Measurements from ENCODE around the gene KLHL21. TPM values are rescaled to one million over a fixed set of nuclear protein-coding genes. Genes with fewer than 3 reads are reported as not detected.

The KLHL21 gene
- total and polyA plus RNA-seq, 2 of the 4 experiments (the other 2 are of a cell fraction), result 12.0 to 36.7 TPM

GRCh38 chr1:6612641-6613360 is 10.1 kb upstream of the KLHL21 start:
- peak overlapping the region; percentile 90 for H3K23ac ChIP-seq (ENCODE audit: low read depth, low read length)
- intact Hi-C loops (cut with micrococcal nuclease), result loop anchor here (1.0 kb wide), 1 partner anchor 8 kb away; no protein-coding TSS in a partner anchor
- TSS peak; percentile 23 for BruUV-seq (replicated peaks)

More at GRCh38 chr1:6612641-6613360, 10.1 kb upstream of the KLHL21 start:
- Histone ChIP-seq H3K27ac (ENCODE audit: insufficient read depth, low read length) (peak overlapping the region; percentile 82), H3K9me1 (ENCODE audit: insufficient read depth, low read length) (no peaks in the 10 kb centered on the region; the same call in 1 of the 2 replicates), H3K18ac (ENCODE audit: low read depth, low read length) (peak overlapping the region; percentile 84), H4K20me1 (ENCODE audit: insufficient read depth, low read length) (peaks cover 21% of the 10 kb centered on the region), H3K36me3 (ENCODE audit: control insufficient read depth, insufficient read depth, low read length) (peaks cover 4% of the 10 kb centered on the region), H2AFZ (replicated peaks; ENCODE audit: low read length, poor library complexity) (peak overlapping the region; percentile 95), H3K4me2 (ENCODE audit: low read depth, low read length) (peak overlapping the region; percentile 90), H3K27me3 (ENCODE audit: control insufficient read depth, insufficient read depth, low read length) (no peaks in the 10 kb centered on the region), H4K5ac (ENCODE audit: low read depth, low read length) (peak overlapping the region; percentile 44; the same call in 1 of the 2 replicates), H3K56ac (ENCODE audit: extremely low read depth, insufficient read depth, low read length) (peak overlapping the region; percentile 84), H2BK120ac (ENCODE audit: low read depth, low read length) (peak overlapping the region; percentile 53; the same call in 1 of the 2 replicates), H3K9me3 (ENCODE audit: control insufficient read depth, insufficient read depth, low read length) (no peaks in the 10 kb centered on the region), H3K4me1 (ENCODE audit: control insufficient read depth, insufficient read depth, low read length) (peaks cover 5% of the 10 kb centered on the region), H3K79me1 (ENCODE audit: low read depth in 1 of 2, low read length in 2 of 2) (peaks cover 19 to 39% of the 10 kb centered on the region in 2 experiments), H3K4ac (ENCODE audit: low read depth, low read length) (peak overlapping the region; percentile 79), H2BK15ac (ENCODE audit: low read depth, low read length) (peak overlapping the region; percentile 4; the same call in 1 of the 3 replicates), H2BK5ac (ENCODE audit: low read depth, low read length, poor library complexity, severe bottlenecking) (peak overlapping the region; percentile 93), H2AK5ac (ENCODE audit: low read depth, low read length) (peak overlapping the region; percentile 63), H3K4me3 (ENCODE audit: insufficient read depth, low read depth, low read length) (peak overlapping the region; percentile 91), H4K8ac (ENCODE audit: low read depth in 2 of 2, low read length in 2 of 2) (peak overlapping the region; percentile 3 to 61; a peak in 3 of 4 replicates), H2AK9ac (replicated peaks; ENCODE audit: low read depth, low read length, poor library complexity) (peak overlapping the region; percentile 94), H3K9ac (ENCODE audit: low read depth, low read length) (peak overlapping the region; percentile 84), H3K14ac (replicated peaks; ENCODE audit: low read depth, low read length) (peak overlapping the region; percentile 94), H2BK20ac (ENCODE audit: low read depth, low read length) (no peak overlapping the region), H4K91ac (ENCODE audit: insufficient read depth, low read depth, low read length) (peak overlapping the region; percentile 50)
- TF ChIP-seq BHLHE40 (IDR thresholded peaks at IDR 0.05; ENCODE audit: low read depth, low read length) (no peak), CTCF (conservative IDR thresholded peaks at IDR 0.05; ENCODE audit: low read depth, low read length) (0 out of 2 replicates have a peak, but pooled peaks have one; percentile 3), RAD21 (IDR thresholded peaks at IDR 0.05; ENCODE audit: low read length) (0 out of 2 replicates have a peak, but pooled peaks have one; percentile 19), MAZ (IDR thresholded peaks at IDR 0.05; ENCODE audit: borderline replicate concordance, low read depth, low read length) (no peak; the same call in none of the 2 replicates), MXI1 (IDR thresholded peaks at IDR 0.05; ENCODE audit: borderline replicate concordance, low read depth, low read length) (peak; percentile 14; the same call in 1 of the 2 replicates)
- WGBS, 2 experiments (ENCODE audit: extremely low coverage in 2 of 2, insufficient read length in 1 of 2), result 0% methylated on average over 31 of the region's 67 CpGs; no CpG with 5 or more reads in 1 of the 2 experiments
- CTCF ChIA-PET, result no interaction called here
- peak; percentile 39 for DNase-seq
- dilution Hi-C loops (cut with HindIII; ENCODE audit: low sequenced_read_pairs, unreplicated experiment), result no loop called here
- in situ Hi-C loops (cut with MboI; ENCODE audit: low sequenced_read_pairs), result no loop called here
- POLR2A ChIA-PET (ENCODE audit: unreplicated experiment), result no interaction called here
- peak; percentile 56 for ATAC-seq (ENCODE audit: low read depth)
